ENCODE measurements around the gene POLR3G.

GRCh38 chr5:90548069-90548593 is 73.5 kb downstream of the POLR3G start:
- TF ChIP-seq CTCF (IDR thresholded peaks at IDR 0.05) (no peak), EP300 (IDR thresholded peaks at IDR 0.05) (no peak)
